HepG2 (cell line): ENCODE results near the gene CNP. TPM values are rescaled to one million over a fixed set of nuclear protein-coding genes. Genes with fewer than 3 reads are reported as not detected.

ENCODE experiments used
- ATF7 ChIP-seq, 2 experiments: fragments of 450-650 bp in 1 of 2; sonication (generic) in 1 of 2; formaldehyde crosslinking in 1 of 2; IDR thresholded peaks; 2 replicates each; pipeline versions ENCODE4 v1.4.0 to v1.6.1; 2016 to 2020; ENCODE audit warnings: antibody characterized with exemption in 1 of 2, mild to moderate bottlenecking in 1 of 2, missing genetic modification reagents in 1 of 2
- BCL6 ChIP-seq: IDR thresholded peaks from 2 replicates; pipeline ENCODE4 v1.6.1; 2016; ENCODE audit warnings: missing genetic modification reagents, missing compliant biosample characterization
- CEBPG ChIP-seq: IDR thresholded peaks from 2 replicates; pipeline ENCODE4 v1.6.1; 2016
- MAFK ChIP-seq, 2 experiments: IDR thresholded peaks in 1 of 2; conservative IDR thresholded peaks in 1 of 2; 2 replicates each; pipeline ENCODE4 v1.6.1; 2011; ENCODE audit warnings: improper control_type of control experiment in 2 of 2, low read length in 2 of 2
- SP140L ChIP-seq: sonication (generic); formaldehyde crosslinking; IDR thresholded peaks from 2 replicates; pipeline ENCODE4 v1.4.0; 2020; ENCODE audit warnings: missing genetic modification reagents, borderline replicate concordance
- ZBTB38 ChIP-seq: sonication (generic); formaldehyde crosslinking; IDR thresholded peaks from 2 replicates; pipeline ENCODE4 v1.5.1; 2020; ENCODE audit warnings: mild to moderate bottlenecking, missing genetic modification reagents
- ZNF317 ChIP-seq: sonication (generic); formaldehyde crosslinking; IDR thresholded peaks from 2 replicates; pipeline ENCODE4 v1.5.0; 2020; ENCODE audit warnings: mild to moderate bottlenecking, missing genetic modification reagents
- ZNF431 ChIP-seq: sonication (generic); formaldehyde crosslinking; IDR thresholded peaks from 2 replicates; pipeline ENCODE4 v1.9.0; 2022; ENCODE audit warnings: missing genetic modification reagents, low read depth, mild to moderate bottlenecking, borderline replicate concordance
- polyA plus RNA-seq, 8 experiments: library from polyadenylated mRNA; depleted of rRNA in 3 of 8; stranded (reverse) in 7 of 8; unstranded in 1 of 8; fragments of >200 nt; fragmentation: Illumina TruSeq in 4 of 8; extraction: Trizol in 4 of 8; gene quantifications; 2 replicates each; pipeline versions ENCODE4 v1.2.1 to v1.2.3, GENCODE V29; 2011 to 2016; ENCODE audit warnings: low read depth in 4 of 8, missing spikeins in 1 of 8, mixed read lengths in 1 of 8; ENCODE audit not compliant: insufficient read depth in 1 of 8
- total RNA-seq, 5 experiments: library from RNA; depleted of rRNA; stranded (reverse); fragments of >200 nt; fragmentation: Illumina TruSeq; extraction: Trizol; gene quantifications; 2 replicates each; pipeline ENCODE4 v1.2.3, GENCODE V29; 2016; ENCODE audit warnings: low read depth in 1 of 5
- TF ChIP-seq, protein P1 (sequence below): sonication (generic); formaldehyde crosslinking; IDR thresholded peaks from 2 replicates; pipeline ENCODE4 v1.4.0; 2020; ENCODE audit warnings: missing genetic modification reagents
- TF ChIP-seq, protein P2 (sequence below): sonication (generic); formaldehyde crosslinking; IDR thresholded peaks from 2 replicates; pipeline ENCODE4 v1.4.0; 2020; ENCODE audit warnings: missing genetic modification reagents
- TF ChIP-seq, protein P3 (sequence below): sonication (generic); formaldehyde crosslinking; IDR thresholded peaks from 2 replicates; pipeline ENCODE4 v1.5.0; 2020; ENCODE audit warnings: mild to moderate bottlenecking, missing genetic modification reagents, borderline replicate concordance

CNP gene
- total and polyA plus RNA-seq, 2 of the 13 experiments (the other 11 are each of a cell fraction or from before 2014, with no cell fraction given) = 97.2 to 161 TPM

DNA sequence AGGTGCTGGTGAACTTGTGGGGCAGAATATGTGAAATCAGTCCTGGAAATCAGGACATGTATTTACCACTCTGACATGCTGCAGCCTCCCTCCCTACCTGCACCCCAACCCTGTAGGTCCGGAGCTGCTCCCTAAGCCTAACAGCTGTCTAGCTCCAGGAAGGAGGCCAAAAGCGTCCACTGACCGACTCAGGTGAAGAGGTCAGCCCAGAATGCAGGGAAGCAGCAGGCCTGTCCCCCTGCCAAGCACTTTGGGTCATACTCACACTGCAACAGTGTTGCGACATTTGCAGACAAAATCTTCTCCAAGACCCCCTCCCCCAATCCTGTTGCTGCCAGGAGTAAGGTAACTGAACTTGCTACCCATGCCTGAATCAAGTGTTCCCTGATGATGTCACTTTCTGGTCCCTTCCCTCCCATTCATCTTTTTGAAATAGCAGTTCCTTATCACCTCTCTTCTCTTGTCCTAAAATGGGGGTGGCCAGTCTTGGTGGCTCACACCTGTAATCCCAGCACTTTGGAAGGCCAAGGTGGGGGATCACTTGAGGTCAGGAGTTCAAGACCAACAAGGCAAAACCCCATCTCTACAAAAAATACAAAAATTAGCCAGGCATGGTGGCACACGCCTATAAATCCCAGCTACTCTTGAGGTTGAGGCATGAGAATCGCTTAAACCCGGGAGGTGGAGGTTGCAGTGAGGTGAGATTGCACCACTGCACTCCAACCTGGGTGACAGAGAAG lies 46.6 kb upstream of the CNP start (continued):
- TF ChIP-seq, protein P1, sequence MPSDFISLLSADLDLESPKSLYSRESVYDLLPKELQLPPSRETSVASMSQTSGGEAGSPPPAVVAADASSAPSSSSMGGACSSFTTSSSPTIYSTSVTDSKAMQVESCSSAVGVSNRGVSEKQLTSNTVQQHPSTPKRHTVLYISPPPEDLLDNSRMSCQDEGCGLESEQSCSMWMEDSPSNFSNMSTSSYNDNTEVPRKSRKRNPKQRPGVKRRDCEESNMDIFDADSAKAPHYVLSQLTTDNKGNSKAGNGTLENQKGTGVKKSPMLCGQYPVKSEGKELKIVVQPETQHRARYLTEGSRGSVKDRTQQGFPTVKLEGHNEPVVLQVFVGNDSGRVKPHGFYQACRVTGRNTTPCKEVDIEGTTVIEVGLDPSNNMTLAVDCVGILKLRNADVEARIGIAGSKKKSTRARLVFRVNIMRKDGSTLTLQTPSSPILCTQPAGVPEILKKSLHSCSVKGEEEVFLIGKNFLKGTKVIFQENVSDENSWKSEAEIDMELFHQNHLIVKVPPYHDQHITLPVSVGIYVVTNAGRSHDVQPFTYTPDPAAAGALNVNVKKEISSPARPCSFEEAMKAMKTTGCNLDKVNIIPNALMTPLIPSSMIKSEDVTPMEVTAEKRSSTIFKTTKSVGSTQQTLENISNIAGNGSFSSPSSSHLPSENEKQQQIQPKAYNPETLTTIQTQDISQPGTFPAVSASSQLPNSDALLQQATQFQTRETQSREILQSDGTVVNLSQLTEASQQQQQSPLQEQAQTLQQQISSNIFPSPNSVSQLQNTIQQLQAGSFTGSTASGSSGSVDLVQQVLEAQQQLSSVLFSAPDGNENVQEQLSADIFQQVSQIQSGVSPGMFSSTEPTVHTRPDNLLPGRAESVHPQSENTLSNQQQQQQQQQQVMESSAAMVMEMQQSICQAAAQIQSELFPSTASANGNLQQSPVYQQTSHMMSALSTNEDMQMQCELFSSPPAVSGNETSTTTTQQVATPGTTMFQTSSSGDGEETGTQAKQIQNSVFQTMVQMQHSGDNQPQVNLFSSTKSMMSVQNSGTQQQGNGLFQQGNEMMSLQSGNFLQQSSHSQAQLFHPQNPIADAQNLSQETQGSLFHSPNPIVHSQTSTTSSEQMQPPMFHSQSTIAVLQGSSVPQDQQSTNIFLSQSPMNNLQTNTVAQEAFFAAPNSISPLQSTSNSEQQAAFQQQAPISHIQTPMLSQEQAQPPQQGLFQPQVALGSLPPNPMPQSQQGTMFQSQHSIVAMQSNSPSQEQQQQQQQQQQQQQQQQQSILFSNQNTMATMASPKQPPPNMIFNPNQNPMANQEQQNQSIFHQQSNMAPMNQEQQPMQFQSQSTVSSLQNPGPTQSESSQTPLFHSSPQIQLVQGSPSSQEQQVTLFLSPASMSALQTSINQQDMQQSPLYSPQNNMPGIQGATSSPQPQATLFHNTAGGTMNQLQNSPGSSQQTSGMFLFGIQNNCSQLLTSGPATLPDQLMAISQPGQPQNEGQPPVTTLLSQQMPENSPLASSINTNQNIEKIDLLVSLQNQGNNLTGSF (CRISPR knock-in tag) = no peak
- TF ChIP-seq ZNF317 (CRISPR knock-in tag) (no peak), BCL6 (CRISPR knock-in tag) (0 out of 2 replicates have a peak, but pooled peaks have one; percentile 8), MAFK (conservative IDR thresholded peaks at IDR 0.05 in 1 of 2, IDR thresholded peaks at IDR 0.05 in 1 of 2; ENCODE audit: low read length in 2 of 2) (no peak), ZNF431 (CRISPR knock-in tag) (0 out of 2 replicates have a peak, but pooled peaks have one; percentile 61), ATF7 (IDR thresholded peaks at IDR 0.05) (peak; percentile 79), ATF7 (CRISPR knock-in tag; IDR thresholded peaks at IDR 0.05) (no peak), CEBPG (peak; percentile 83), SP140L (CRISPR knock-in tag) (no peak), ZBTB38 (no peak)
- TF ChIP-seq, protein P2, sequence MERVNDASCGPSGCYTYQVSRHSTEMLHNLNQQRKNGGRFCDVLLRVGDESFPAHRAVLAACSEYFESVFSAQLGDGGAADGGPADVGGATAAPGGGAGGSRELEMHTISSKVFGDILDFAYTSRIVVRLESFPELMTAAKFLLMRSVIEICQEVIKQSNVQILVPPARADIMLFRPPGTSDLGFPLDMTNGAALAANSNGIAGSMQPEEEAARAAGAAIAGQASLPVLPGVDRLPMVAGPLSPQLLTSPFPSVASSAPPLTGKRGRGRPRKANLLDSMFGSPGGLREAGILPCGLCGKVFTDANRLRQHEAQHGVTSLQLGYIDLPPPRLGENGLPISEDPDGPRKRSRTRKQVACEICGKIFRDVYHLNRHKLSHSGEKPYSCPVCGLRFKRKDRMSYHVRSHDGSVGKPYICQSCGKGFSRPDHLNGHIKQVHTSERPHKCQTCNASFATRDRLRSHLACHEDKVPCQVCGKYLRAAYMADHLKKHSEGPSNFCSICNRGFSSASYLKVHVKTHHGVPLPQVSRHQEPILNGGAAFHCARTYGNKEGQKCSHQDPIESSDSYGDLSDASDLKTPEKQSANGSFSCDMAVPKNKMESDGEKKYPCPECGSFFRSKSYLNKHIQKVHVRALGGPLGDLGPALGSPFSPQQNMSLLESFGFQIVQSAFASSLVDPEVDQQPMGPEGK = 0 out of 2 replicates have a peak, but pooled peaks have one; percentile 12
- TF ChIP-seq, protein P3, sequence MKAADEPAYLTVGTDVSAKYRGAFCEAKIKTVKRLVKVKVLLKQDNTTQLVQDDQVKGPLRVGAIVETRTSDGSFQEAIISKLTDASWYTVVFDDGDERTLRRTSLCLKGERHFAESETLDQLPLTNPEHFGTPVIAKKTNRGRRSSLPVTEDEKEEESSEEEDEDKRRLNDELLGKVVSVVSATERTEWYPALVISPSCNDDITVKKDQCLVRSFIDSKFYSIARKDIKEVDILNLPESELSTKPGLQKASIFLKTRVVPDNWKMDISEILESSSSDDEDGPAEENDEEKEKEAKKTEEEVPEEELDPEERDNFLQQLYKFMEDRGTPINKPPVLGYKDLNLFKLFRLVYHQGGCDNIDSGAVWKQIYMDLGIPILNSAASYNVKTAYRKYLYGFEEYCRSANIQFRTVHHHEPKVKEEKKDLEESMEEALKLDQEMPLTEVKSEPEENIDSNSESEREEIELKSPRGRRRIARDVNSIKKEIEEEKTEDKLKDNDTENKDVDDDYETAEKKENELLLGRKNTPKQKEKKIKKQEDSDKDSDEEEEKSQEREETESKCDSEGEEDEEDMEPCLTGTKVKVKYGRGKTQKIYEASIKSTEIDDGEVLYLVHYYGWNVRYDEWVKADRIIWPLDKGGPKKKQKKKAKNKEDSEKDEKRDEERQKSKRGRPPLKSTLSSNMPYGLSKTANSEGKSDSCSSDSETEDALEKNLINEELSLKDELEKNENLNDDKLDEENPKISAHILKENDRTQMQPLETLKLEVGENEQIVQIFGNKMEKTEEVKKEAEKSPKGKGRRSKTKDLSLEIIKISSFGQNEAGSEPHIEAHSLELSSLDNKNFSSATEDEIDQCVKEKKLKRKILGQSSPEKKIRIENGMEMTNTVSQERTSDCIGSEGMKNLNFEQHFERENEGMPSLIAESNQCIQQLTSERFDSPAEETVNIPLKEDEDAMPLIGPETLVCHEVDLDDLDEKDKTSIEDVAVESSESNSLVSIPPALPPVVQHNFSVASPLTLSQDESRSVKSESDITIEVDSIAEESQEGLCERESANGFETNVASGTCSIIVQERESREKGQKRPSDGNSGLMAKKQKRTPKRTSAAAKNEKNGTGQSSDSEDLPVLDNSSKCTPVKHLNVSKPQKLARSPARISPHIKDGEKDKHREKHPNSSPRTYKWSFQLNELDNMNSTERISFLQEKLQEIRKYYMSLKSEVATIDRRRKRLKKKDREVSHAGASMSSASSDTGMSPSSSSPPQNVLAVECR (CRISPR knock-in tag) = 0 out of 2 replicates have a peak, but pooled peaks have one; percentile 5
